Sigmoid colon (tissue), 7 donors: ENCODE measurements around the gene IGSF21. TPM values are rescaled to one million over a fixed set of nuclear protein-coding genes. Genes with fewer than 3 reads are reported as not detected.

Experiments used
- DNase-seq: peaks from one replicate; pipeline ENCODE4 v3.0.0-alpha.2; 2019
- H3K27ac ChIP-seq, 4 donors: fragments of 200-600 bp; sonication (generic); one replicate each; pipeline ENCODE4 v1.5.1; 2016 to 2019; ENCODE audit warnings: mild to moderate bottlenecking in 1 of 4
- H3K27me3 ChIP-seq, 3 donors: fragments of 200-600 bp; sonication (generic); one replicate each; pipeline ENCODE4 v1.5.1; 2019; ENCODE audit warnings: mild to moderate bottlenecking in 1 of 3
- H3K36me3 ChIP-seq, 4 donors: fragments of 200-600 bp; sonication (generic); one replicate each; pipeline ENCODE4 v1.5.1; 2016 to 2019
- H3K4me1 ChIP-seq, 4 donors: fragments of 200-600 bp; sonication (generic); one replicate each; pipeline ENCODE4 v1.5.1; 2017 to 2019
- H3K4me3 ChIP-seq, 4 donors: fragments of 200-600 bp; sonication (generic); one replicate each; pipeline ENCODE4 v1.5.1; 2017 to 2019; ENCODE audit warnings: mild to moderate bottlenecking in 2 of 4, moderate library complexity in 1 of 4
- H3K9me3 ChIP-seq, 4 donors: fragments of 200-600 bp in 3 of 4; sonication (generic) in 3 of 4; one replicate each; pipeline versions ENCODE4 v1.5.1 to v1.6.1; 2013 to 2019
- EP300 ChIP-seq, 4 donors: sonication (generic); formaldehyde crosslinking; IDR thresholded peaks; one replicate each; pipeline ENCODE4 v1.6.1; 2017; ENCODE audit warnings: antibody characterized with exemption in 4 of 4
- POLR2A ChIP-seq, 2 donors: fragments of 450-650 bp; IDR thresholded peaks; one replicate each; pipeline ENCODE4 v1.6.1; 2016; ENCODE audit warnings: antibody characterized with exemption in 2 of 2, mild to moderate bottlenecking in 2 of 2, moderate library complexity in 2 of 2
- POLR2AphosphoS5 ChIP-seq, 4 donors: sonication (generic); formaldehyde crosslinking; IDR thresholded peaks; one replicate each; pipeline ENCODE4 v1.6.1; 2017; ENCODE audit warnings: antibody characterized with exemption in 4 of 4
- WGBS, 2 donors: extraction: QIAGEN DNeasy Blood & Tissue Kit; methylation state at CpG; one replicate each; pipeline ENCODE4 v1.1.7; 2013; 5-methylcytosine and 5-hydroxymethylcytosine counted together
- intact Hi-C: fragments of 100-400 bp; cut with DNase I; formaldehyde crosslinking; loops from one replicate; pipeline ENCODE4 v1.15.1; 2023
- polyA plus RNA-seq, 3 donors: library from polyadenylated mRNA; stranded (reverse); fragments of 200-250 nt; gene quantifications; one replicate each; pipeline ENCODE4 v1.2.3, GENCODE V29; 2013
- total RNA-seq, 4 donors: library from RNA; depleted of rRNA; stranded (reverse); fragments of >200 nt; gene quantifications; one replicate each; pipeline ENCODE4 v1.1.0, GENCODE V29; 2016
- TF ChIP-seq, protein P1 (sequence below), 4 experiments: fragments of 450-650 bp in 3 of 4; fragments of 200-600 bp in 1 of 4; IDR thresholded peaks; one replicate each; pipeline ENCODE4 v1.5.1; 2016 to 2019; ENCODE audit warnings: antibody characterized with exemption in 4 of 4, mild to moderate bottlenecking in 3 of 4, moderate library complexity in 2 of 4
- donor health status: healthy with polysubstance abuse.
- donor health status: Bipolar disorder and iron deficiency.
- donor health status: healthy.

IGSF21 gene
- total and polyA plus RNA-seq, 7 donors, result 0.55 to 2.6 (median 1.1) TPM; not detected in 2

DNA sequence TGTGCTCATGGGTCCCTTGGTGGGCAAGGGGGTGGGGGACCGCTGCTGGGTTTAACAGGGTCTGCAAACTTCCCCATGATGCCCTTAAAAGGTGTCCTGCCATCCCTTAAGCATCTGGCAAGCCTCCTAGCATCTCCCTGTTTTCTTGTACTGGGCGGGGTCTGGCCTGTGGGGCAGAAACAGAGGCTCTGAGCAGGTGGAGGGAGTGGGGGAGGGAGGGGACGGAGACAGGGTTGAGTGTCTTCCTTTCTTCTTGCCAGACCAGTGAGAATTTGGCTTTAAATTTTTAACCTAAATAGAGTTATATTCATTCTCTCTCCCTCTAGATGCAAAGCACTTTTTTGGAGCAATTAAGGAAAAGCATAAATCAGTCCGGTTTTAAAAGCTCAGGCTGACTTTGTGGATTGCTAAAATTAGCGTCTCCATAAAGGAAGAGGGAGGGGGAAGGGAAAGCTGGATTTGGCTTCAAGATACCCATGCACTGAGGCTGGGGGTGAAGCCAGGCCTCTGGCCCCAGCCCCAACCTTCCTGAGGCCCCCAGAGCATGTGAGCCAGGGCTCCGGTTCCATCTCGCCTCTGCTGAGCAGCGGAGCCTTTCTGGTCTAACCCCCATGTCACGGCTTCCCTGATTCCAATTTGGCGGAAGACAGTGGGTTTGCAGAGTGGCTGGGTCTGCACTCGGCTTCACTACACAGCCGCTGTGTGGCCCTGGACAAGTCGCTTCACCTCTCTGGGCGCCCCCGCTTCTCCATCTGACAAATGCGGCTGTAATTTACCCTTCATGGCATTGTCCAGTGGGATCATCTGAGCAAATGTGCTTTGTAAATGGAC, 25.3 kb downstream of the IGSF21 start:
- Histone ChIP-seq H3K4me3 (peak overlapping the region in 1 of 4 donors; percentile 10), H3K9me3 (no peaks in the 10 kb centered on the region), H3K36me3 (no peaks in the 10 kb centered on the region), H3K4me1 (peaks cover 0 to 27% (median 20%) of the 10 kb centered on the region in 4 donors), H3K27ac (peak overlapping the region in 2 of 4 donors; percentile 14 to 46), H3K27me3 (no peaks in the 10 kb centered on the region)
- intact Hi-C loops, result no loop called here
- no peak for DNase-seq
- TF ChIP-seq POLR2A (IDR thresholded peaks at IDR 0.05) (no peak), POLR2AphosphoS5 (IDR thresholded peaks at IDR 0.05) (no peak), EP300 (IDR thresholded peaks at IDR 0.05) (no peak)
- TF ChIP-seq, protein P1, sequence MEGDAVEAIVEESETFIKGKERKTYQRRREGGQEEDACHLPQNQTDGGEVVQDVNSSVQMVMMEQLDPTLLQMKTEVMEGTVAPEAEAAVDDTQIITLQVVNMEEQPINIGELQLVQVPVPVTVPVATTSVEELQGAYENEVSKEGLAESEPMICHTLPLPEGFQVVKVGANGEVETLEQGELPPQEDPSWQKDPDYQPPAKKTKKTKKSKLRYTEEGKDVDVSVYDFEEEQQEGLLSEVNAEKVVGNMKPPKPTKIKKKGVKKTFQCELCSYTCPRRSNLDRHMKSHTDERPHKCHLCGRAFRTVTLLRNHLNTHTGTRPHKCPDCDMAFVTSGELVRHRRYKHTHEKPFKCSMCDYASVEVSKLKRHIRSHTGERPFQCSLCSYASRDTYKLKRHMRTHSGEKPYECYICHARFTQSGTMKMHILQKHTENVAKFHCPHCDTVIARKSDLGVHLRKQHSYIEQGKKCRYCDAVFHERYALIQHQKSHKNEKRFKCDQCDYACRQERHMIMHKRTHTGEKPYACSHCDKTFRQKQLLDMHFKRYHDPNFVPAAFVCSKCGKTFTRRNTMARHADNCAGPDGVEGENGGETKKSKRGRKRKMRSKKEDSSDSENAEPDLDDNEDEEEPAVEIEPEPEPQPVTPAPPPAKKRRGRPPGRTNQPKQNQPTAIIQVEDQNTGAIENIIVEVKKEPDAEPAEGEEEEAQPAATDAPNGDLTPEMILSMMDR (IDR thresholded peaks at IDR 0.05), result no peak
- 62 to 70% methylated on average over 16 of the region's 16 CpGs for WGBS, 2 donors

GRCh38 chr1:18134324-18135046, 26.9 kb downstream of the IGSF21 start:
- no peak for DNase-seq
- Histone ChIP-seq H3K9me3 (no peaks in the 10 kb centered on the region), H3K4me3 (no peak overlapping the region), H3K27me3 (no peaks in the 10 kb centered on the region), H3K27ac (no peak overlapping the region), H3K4me1 (peaks cover 0 to 27% (median 20%) of the 10 kb centered on the region in 4 donors), H3K36me3 (no peaks in the 10 kb centered on the region)
- TF ChIP-seq POLR2A (IDR thresholded peaks at IDR 0.05), result no peak
- no peak for TF ChIP-seq EP300 (IDR thresholded peaks at IDR 0.05)
- TF ChIP-seq, protein P1 (IDR thresholded peaks at IDR 0.05), result no peak
- TF ChIP-seq POLR2AphosphoS5 (IDR thresholded peaks at IDR 0.05), result no peak
- WGBS, 2 donors, result 67 to 84% methylated on average over 6 of the region's 6 CpGs
- intact Hi-C loops, result no loop called here

GRCh38 chr1:18137759-18138345, 30.3 kb downstream of the IGSF21 start:
- TF ChIP-seq, protein P1 (IDR thresholded peaks at IDR 0.05), result no peak
- TF ChIP-seq POLR2A (IDR thresholded peaks at IDR 0.05), result no peak
- TF ChIP-seq EP300 (IDR thresholded peaks at IDR 0.05), result no peak
- TF ChIP-seq POLR2AphosphoS5 (IDR thresholded peaks at IDR 0.05), result no peak
- 53 to 64% methylated on average over 8 of the region's 8 CpGs for WGBS, 2 donors
- DNase-seq, result no peak
- Histone ChIP-seq H3K27me3 (no peaks in the 10 kb centered on the region), H3K4me1 (peaks cover 0 to 20% (median 12%) of the 10 kb centered on the region in 4 donors), H3K9me3 (no peaks in the 10 kb centered on the region), H3K4me3 (no peak overlapping the region), H3K27ac (no peak overlapping the region), H3K36me3 (no peaks in the 10 kb centered on the region)
- intact Hi-C loops, result no loop called here

DNA sequence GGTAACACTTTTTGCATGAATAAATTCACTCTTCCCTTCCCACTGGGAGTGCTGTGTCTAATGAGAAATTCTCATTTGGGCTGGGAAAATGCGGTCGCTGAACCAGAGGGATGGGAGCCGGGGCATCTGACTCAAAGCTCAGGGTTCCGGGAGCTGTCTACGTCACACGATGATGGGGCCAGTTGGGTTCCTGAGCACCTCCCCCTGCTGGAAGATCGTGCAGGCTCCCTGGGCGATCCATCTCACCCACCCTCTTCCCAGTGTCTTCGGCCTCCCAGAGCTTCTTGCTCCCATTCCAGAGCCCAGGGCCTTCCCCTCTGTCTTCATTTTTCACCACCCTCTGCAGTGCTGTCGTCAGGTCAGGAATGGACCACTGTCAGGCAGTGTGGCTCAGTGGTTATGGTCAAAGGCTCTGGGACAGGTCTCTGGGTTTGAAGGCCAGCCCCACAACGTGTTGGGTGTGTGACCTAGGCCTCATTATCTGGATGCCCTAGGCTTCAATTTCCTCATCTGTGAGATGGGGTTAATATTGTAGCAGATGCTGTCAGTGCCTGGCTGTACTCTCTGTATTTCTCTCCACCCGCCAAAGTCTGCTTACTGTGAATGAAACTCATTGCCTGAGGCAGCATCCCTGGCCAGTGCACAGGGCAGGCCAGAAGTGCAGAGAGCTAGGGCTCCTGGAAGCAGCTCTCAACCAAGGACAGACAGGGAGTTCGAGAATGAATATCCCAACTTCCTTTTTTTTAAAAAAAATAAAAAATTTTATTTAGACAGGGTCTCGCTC, 31.8 kb downstream of the IGSF21 start:
- H3K27me3 ChIP-seq, result no peaks in the 10 kb centered on the region
- intact Hi-C loops, result no loop called here
- 70 to 82% methylated on average over 14 of the region's 14 CpGs for WGBS, 2 donors

More for the DNA sequence above, 31.8 kb downstream of the IGSF21 start:
- no peak overlapping the region for H3K27ac ChIP-seq
- TF ChIP-seq POLR2AphosphoS5 (IDR thresholded peaks at IDR 0.05) (no peak), EP300 (IDR thresholded peaks at IDR 0.05) (no peak), POLR2A (IDR thresholded peaks at IDR 0.05) (no peak)
- TF ChIP-seq, protein P1 (IDR thresholded peaks at IDR 0.05), result no peak
- no peak overlapping the region for H3K4me3 ChIP-seq
- no peaks in the 10 kb centered on the region for H3K36me3 ChIP-seq
- H3K9me3 ChIP-seq, result no peaks in the 10 kb centered on the region
- DNase-seq, result no peak
- peaks cover 0 to 4% (median under 1%) of the 10 kb centered on the region in 4 donors for H3K4me1 ChIP-seq
